ENCODE results near the gene LINGO1. TPM values are rescaled to one million over a fixed set of nuclear protein-coding genes. Genes with fewer than 3 reads are reported as not detected.

Gene LINGO1
- total RNA-seq, 1 donor: 1.1 TPM

GRCh38 chr15:77626002-77626401 is 6.7 kb downstream of the LINGO1 start:
- Histone ChIP-seq H4K20me1 (ENCODE audit: insufficient read depth, low read length) (no peaks in the 10 kb centered on the region), H3K79me2 (ENCODE audit: insufficient read depth, low read length) (no peaks in the 10 kb centered on the region), H3K36me3 (ENCODE audit: insufficient read depth, low read length) (no peaks in the 10 kb centered on the region), H3K27me3 (ENCODE audit: insufficient read depth, low read length) (peaks cover 25% of the 10 kb centered on the region), H3K9me3 (ENCODE audit: low read depth, low read length) (no peaks in the 10 kb centered on the region), H3K4me2 (ENCODE audit: insufficient read depth, low read length) (no peak overlapping the region), H3K4me3 (ENCODE audit: insufficient read depth, low read length) (no peak overlapping the region), H3K27ac (ENCODE audit: low read depth, low read length) (no peak overlapping the region), H3K4me1 (ENCODE audit: insufficient read depth, low read length) (no peaks in the 10 kb centered on the region), H2AFZ (ENCODE audit: low read length) (no peak overlapping the region)
- TF ChIP-seq, protein P1, sequence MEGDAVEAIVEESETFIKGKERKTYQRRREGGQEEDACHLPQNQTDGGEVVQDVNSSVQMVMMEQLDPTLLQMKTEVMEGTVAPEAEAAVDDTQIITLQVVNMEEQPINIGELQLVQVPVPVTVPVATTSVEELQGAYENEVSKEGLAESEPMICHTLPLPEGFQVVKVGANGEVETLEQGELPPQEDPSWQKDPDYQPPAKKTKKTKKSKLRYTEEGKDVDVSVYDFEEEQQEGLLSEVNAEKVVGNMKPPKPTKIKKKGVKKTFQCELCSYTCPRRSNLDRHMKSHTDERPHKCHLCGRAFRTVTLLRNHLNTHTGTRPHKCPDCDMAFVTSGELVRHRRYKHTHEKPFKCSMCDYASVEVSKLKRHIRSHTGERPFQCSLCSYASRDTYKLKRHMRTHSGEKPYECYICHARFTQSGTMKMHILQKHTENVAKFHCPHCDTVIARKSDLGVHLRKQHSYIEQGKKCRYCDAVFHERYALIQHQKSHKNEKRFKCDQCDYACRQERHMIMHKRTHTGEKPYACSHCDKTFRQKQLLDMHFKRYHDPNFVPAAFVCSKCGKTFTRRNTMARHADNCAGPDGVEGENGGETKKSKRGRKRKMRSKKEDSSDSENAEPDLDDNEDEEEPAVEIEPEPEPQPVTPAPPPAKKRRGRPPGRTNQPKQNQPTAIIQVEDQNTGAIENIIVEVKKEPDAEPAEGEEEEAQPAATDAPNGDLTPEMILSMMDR (IDR thresholded peaks at IDR 0.05; ENCODE audit: extremely low read depth, low read depth, low read length): no peak
- peak; percentile 64 for DNase-seq (ENCODE audit: insufficient read length, low spot score, missing footprints)

- TF ChIP-seq, protein P1 (IDR thresholded peaks at IDR 0.05; ENCODE audit: extremely low read depth, low read depth, low read length): no peak
- Histone ChIP-seq H3K4me3 (ENCODE audit: insufficient read depth, low read length) (no peak overlapping the region), H3K79me2 (ENCODE audit: insufficient read depth, low read length) (no peaks in the 10 kb centered on the region), H2AFZ (ENCODE audit: low read length) (no peak overlapping the region), H3K27ac (ENCODE audit: low read depth, low read length) (no peak overlapping the region), H4K20me1 (ENCODE audit: insufficient read depth, low read length) (no peaks in the 10 kb centered on the region), H3K4me1 (ENCODE audit: insufficient read depth, low read length) (no peaks in the 10 kb centered on the region), H3K27me3 (ENCODE audit: insufficient read depth, low read length) (peaks cover 19% of the 10 kb centered on the region), H3K36me3 (ENCODE audit: insufficient read depth, low read length) (no peaks in the 10 kb centered on the region), H3K4me2 (ENCODE audit: insufficient read depth, low read length) (no peak overlapping the region), H3K9me3 (ENCODE audit: low read depth, low read length) (no peaks in the 10 kb centered on the region)
- DNase-seq (ENCODE audit: insufficient read length, low spot score, missing footprints): no peak
These were observed 7.3 kb downstream of the LINGO1 start for GRCh38 chr15:77625376-77625775.

DNA sequence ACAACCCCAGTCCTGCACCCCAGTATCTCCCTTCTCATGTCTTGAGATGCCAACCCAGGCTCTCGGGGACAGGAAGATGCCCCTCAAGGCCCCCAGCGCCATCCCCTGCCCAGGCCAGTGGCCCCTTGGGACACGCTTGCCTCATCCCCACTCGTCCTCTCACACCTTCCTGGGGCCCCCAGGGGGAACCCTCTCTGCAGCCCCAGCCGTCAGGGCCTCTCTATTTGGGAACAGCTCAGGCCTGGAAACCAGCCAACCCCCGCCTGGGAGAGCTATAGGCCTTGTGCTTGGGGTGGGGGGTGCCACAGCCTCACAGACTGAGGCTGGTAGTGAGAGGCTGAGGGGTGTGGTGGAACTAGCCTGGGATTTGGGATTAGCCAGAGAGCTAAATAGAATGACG is 7.8 kb downstream of the LINGO1 start:
- Histone ChIP-seq H3K27me3 (ENCODE audit: insufficient read depth, low read length) (peaks cover 14% of the 10 kb centered on the region), H3K79me2 (ENCODE audit: insufficient read depth, low read length) (no peaks in the 10 kb centered on the region), H4K20me1 (ENCODE audit: insufficient read depth, low read length) (no peaks in the 10 kb centered on the region), H2AFZ (ENCODE audit: low read length) (no peak overlapping the region), H3K4me2 (ENCODE audit: insufficient read depth, low read length) (no peak overlapping the region), H3K36me3 (ENCODE audit: insufficient read depth, low read length) (no peaks in the 10 kb centered on the region), H3K4me3 (ENCODE audit: insufficient read depth, low read length) (no peak overlapping the region), H3K4me1 (ENCODE audit: insufficient read depth, low read length) (no peaks in the 10 kb centered on the region), H3K9me3 (ENCODE audit: low read depth, low read length) (no peaks in the 10 kb centered on the region), H3K27ac (ENCODE audit: low read depth, low read length) (no peak overlapping the region)
- DNase-seq (ENCODE audit: insufficient read length, low spot score, missing footprints): no peak
- TF ChIP-seq, protein P1 (IDR thresholded peaks at IDR 0.05; ENCODE audit: extremely low read depth, low read depth, low read length): no peak

- Histone ChIP-seq H4K20me1 (ENCODE audit: insufficient read depth, low read length) (no peaks in the 10 kb centered on the region), H3K27ac (ENCODE audit: low read depth, low read length) (no peak overlapping the region), H3K79me2 (ENCODE audit: insufficient read depth, low read length) (no peaks in the 10 kb centered on the region), H3K4me3 (ENCODE audit: insufficient read depth, low read length) (no peak overlapping the region), H3K4me1 (ENCODE audit: insufficient read depth, low read length) (no peaks in the 10 kb centered on the region), H2AFZ (ENCODE audit: low read length) (no peak overlapping the region), H3K4me2 (ENCODE audit: insufficient read depth, low read length) (no peak overlapping the region), H3K9me3 (ENCODE audit: low read depth, low read length) (no peaks in the 10 kb centered on the region), H3K36me3 (ENCODE audit: insufficient read depth, low read length) (no peaks in the 10 kb centered on the region), H3K27me3 (ENCODE audit: insufficient read depth, low read length) (peaks cover 5% of the 10 kb centered on the region)
- no peak for DNase-seq (ENCODE audit: insufficient read length, low spot score, missing footprints)
- TF ChIP-seq, protein P1 (IDR thresholded peaks at IDR 0.05; ENCODE audit: extremely low read depth, low read depth, low read length): no peak
These were observed 8.8 kb downstream of the LINGO1 start for GRCh38 chr15:77623755-77624524.
